Midbrain (tissue), 1 donor: ENCODE data around the gene RBM33.

Source experiments
- DNase-seq: peaks from one replicate; lab custom pipeline; 2025; lab: John Stamatoyannopoulos, UW

The RBM33 gene

GRCh38 chr7:155796381-155797261 is 152.2 kb downstream of the RBM33 start:
- DNase-seq = peak; percentile 48

GRCh38 chr7:155797262-155798250 is 153.1 kb downstream of the RBM33 start:
- no peak for DNase-seq

DNA sequence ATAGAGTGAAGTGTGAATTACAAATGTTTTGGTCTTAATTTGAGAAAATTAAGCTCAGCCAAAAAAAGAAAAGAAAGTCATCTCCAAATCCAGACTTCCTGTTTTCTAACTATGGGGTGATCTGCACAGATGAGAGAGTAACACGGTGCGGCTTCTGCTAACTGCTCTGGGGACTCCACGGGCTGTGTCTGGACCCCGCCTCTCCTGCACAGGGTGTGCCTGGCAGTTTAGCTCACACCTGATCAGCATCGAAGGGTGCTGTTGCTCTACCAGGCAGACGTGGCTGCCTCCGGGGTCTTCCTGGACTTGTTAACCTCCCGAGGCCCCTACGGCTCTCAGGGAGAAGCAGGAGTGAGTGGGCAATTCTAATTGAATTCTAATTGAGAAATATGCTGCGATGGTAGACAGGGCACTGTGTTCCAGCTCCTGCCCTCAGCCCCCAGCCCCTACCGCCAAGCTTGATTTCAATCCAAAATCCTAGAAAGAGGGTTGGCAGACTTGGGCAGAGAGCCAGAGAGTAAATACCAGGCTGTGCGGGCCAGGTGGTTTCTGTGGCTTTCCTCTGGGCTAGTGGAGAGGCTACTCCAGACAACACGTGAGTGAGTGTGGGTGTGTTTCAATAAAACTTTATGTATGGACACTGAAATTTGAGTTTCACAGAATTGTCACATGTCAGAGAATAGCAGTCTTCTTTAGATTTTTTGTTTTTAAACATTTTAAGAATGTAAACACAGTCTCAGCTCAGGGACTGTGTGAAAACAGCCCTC is 154.4 kb downstream of the RBM33 start:
- DNase-seq = no peak

DNA sequence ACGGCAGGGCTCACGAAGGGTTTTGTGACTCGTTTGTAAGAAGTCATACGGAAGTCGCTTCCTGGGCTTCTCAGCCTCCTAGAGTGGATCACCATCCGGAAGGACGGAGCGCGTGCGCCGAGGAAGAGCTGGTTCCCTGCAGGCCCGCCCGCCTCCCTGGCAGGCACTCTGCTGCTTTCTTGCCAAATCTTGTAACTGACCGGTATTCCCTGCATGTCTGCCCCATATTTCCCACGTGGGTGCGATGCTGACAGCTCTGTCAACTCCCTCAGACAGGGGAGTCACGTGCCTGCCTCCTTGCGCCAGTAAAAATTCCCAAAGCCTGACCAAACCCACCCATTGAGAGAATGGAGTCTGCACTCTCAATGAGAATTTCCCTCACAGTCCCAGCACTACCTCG is 155.1 kb downstream of the RBM33 start:
- DNase-seq = peak; percentile 6

DNA sequence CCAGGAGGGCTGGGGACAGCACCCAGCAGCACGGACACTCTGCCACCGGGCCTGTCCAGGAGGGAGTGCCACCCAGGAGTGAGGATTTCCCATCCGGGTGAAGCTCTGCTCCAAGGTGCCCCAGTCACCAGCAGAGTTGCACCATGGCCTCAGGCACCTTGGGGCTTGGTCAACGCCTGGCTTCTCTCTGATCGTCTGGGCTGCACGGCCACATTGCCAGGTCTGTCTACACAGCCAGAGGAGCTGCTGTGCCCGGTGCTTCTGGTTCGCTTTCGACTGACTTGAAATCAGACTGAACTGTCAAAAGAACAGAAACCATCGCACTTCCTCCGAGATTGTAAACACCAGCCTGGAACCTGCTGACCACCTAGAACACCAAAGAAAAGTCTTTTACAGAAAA is 155.8 kb downstream of the RBM33 start:
- no peak for DNase-seq

DNA sequence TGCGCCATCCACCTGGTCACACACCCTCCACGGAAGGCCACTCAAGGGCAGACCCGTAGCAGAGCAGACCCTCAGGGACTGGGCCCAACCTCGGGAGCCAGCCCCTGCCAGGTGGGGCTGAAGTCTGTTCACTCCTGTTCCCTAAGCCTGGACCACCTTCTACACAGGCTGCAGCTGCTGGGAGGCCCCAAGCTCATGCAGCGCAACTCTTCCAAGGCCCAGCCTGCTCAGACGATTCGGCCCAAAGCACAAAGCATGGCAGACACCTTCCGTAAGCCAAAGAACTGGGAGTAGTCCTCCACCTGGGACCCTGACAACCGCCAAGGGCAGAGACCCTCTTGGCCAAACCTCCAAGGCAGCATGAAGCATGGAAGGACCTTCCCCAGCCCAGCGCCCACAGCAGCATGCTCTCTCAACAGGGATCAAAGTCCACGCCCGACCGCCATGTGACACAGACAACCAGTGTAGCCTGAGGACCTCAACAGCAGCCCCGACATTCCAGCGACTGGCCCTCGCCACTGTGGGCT is 156.3 kb downstream of the RBM33 start:
- no peak for DNase-seq

GRCh38 chr7:155802291-155802690 is 157.8 kb downstream of the RBM33 start:
- no peak for DNase-seq

DNA sequence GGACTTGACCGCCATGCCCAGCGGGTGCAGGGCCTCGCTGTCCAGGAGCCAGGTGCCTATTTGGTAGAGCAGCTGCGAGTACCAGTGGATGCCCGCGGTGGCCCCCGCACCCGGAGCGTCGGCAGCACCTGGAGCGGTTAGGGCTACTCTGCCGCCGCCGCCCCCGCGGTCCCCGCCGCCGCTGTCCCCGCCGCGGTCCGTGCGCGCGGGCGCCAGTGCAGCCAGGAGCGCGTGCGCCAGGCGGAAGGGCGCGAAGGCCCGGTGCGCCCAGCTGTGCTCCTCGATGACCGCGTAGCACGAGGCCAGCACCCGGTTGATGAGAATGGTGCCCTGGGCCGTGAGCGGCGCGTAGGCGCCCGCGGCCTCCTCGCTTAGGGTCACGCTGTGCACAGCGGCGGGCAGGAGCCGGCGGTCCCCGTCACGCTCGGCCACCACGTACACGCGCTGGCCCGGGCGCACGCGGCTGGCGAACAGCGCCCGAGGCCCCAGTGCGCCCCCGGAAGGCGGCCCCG is 158.5 kb downstream of the RBM33 start:
- DNase-seq = no peak

- DNase-seq = no peak
Measured at GRCh38 chr7:155803418-155804376, 159.2 kb downstream of the RBM33 start.

DNA sequence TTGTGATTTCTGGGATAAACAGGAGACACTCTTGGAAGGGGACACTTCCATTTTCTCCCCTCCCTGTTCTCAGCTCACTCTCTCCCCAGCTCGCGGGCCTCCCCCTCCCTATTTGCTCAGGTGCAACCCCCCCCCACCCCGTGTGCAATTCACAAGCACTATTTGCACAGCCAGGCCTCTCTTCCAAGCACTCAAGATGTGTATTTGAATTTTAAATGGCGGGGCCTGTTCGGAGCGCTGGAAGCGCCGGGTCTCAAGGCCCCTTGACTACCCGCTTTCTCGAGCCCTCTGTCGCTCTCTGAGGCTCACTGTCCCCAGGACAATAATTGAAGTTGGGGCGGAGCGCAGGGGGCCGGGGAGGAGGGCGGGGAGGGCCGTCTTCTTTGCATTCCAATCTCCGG is 160.0 kb downstream of the RBM33 start:
- DNase-seq = no peak

GRCh38 chr7:155804897-155805825 is 160.7 kb downstream of the RBM33 start:
- peak; percentile 52 for DNase-seq

DNA sequence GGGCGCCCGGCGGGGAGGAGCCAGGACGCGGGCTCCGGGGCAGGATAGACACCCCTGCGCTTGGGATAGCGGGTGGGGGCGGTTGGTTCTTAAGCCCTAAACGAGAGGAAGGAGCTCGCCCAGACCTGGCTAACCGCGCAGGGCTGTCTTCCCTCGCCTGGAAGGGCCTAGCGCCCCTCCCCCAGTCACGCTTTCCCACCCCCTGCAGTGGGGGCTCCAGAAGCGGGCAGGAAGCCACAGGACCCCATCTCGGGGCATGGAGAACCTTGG is 161.3 kb downstream of the RBM33 start:
- no peak for DNase-seq

- no peak for DNase-seq
Measured at GRCh38 chr7:155806096-155806871, 161.8 kb downstream of the RBM33 start.

- no peak for DNase-seq
Measured at GRCh38 chr7:155807065-155807671, 162.7 kb downstream of the RBM33 start.

- DNase-seq = no peak
Measured at GRCh38 chr7:155807789-155808548, 163.5 kb downstream of the RBM33 start.

DNA sequence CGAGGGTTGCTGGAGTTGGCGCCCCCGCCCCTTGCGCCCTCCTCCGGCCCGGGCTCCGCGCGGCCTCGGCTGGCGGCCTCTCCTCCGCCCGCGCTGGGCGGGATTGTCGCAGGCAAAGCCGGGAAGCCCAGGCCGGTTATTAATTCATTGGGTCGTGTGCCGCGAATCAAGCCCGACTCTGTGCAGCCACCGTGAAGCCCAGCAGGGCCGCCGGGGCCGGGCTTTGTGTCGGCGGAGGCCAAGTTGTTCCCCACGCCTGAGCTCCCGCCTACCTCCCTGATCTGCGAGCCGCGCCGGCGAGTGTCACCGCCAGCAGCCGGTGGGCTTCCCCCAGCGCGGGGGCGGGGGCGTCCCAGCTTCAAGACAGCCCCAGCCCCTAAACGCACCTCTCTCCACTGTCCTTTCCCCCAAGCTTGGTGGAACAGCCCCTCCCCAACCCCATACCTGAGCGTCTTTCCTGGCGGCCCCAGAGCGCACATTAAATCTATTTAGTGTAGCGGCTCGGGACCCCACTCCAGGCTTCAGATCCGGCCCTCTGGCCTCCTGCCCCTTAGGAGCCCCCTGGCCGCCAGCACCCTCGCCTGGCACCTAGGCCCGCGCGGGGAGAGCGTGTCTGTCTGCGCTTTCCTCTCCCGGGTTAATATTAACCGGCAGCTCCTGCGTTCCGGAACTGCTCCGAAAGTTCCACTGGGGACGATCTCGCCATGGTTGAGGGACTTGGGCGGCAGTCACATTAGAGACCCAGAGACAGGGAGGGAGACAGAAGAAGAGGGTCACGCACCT is 164.3 kb downstream of the RBM33 start:
- no peak for DNase-seq
